Measurements from ENCODE around the gene CMTM6.

DNA sequence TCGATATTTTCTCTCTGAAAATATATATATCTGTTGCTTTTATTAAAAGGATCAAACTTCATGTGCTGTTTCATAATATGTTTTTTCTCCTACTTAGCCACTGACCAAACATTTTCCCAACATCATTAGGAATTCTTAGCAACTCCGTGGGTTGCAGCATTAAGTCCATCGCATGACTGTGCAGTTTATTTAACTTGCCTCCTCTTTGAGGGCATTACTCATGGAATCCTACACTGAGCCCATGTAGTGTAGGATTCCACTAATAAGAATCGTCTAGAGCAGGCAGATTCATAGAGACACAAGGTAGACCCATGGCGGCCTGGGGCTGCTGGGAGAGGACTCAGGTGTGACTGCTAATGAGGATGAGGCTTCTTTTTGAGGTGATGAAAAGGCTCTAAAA, 49.3 kb downstream of the CMTM6 start:
- no peak for TF ChIP-seq CTCF (conservative IDR thresholded peaks at IDR 0.05; ENCODE audit: low read length)
- TF ChIP-seq EZH2phosphoT487 (IDR thresholded peaks at IDR 0.05; ENCODE audit: borderline replicate concordance) = no peak
